Tibial nerve (tissue), 4 donors: ENCODE measurements around the gene VEZF1. TPM values are rescaled to one million over a fixed set of nuclear protein-coding genes. Genes with fewer than 3 reads are reported as not detected.
A peak's percentile ranks its signal among the peaks of the same experiment; 100 is the strongest.

Source experiments
- DNase-seq, 2 donors: peaks; one replicate each; pipeline ENCODE4 v3.0.0-alpha.2; 2019; ENCODE audit warnings: low spot score in 2 of 2
- H3K27ac ChIP-seq, 4 donors: fragments of 200-600 bp; sonication (generic) in 3 of 4; one replicate each; pipeline ENCODE4 v1.5.1; 2017 to 2019; ENCODE audit warnings: mild to moderate bottlenecking in 1 of 4
- H3K27me3 ChIP-seq, 2 donors: fragments of 200-600 bp; sonication (generic) in 1 of 2; one replicate each; pipeline versions ENCODE4 v1.5.1 to v1.6.0; 2017 to 2019
- H3K36me3 ChIP-seq, 3 donors: fragments of 200-600 bp; sonication (generic); one replicate each; pipeline ENCODE4 v1.5.1; 2018 to 2019
- H3K4me1 ChIP-seq, 4 donors: fragments of 200-600 bp; sonication (generic) in 3 of 4; one replicate each; pipeline ENCODE4 v1.5.1; 2017 to 2019
- H3K4me3 ChIP-seq, 4 donors: fragments of 200-600 bp; sonication (generic) in 3 of 4; one replicate each; pipeline ENCODE4 v1.5.1; 2017 to 2019; ENCODE audit warnings: mild to moderate bottlenecking in 1 of 4, moderate library complexity in 1 of 4
- H3K9me3 ChIP-seq, 4 donors: fragments of 200-600 bp; sonication (generic) in 3 of 4; one replicate each; pipeline ENCODE4 v1.5.1; 2017 to 2019
- EP300 ChIP-seq, 2 donors: sonication (generic); formaldehyde crosslinking; IDR thresholded peaks; one replicate each; pipeline ENCODE4 v1.6.1; 2017; ENCODE audit warnings: antibody characterized with exemption in 2 of 2, mild to moderate bottlenecking in 1 of 2
- POLR2A ChIP-seq, 2 donors: fragments of 450-650 bp; IDR thresholded peaks; one replicate each; pipeline ENCODE4 v1.6.1; 2017; ENCODE audit warnings: antibody characterized with exemption in 2 of 2, mild to moderate bottlenecking in 2 of 2, moderate library complexity in 2 of 2
- WGBS, 2 donors: methylation state at CpG; one replicate each; pipeline ENCODE4 v1.1.5; 2018; 5-methylcytosine and 5-hydroxymethylcytosine counted together
- total RNA-seq, 4 donors: library from RNA; depleted of rRNA; stranded (reverse); fragments of >200 nt; gene quantifications; one replicate each; pipeline ENCODE4 v1.1.0, GENCODE V29; 2016
- TF ChIP-seq, protein P1 (sequence below), 5 experiments: fragments of 200-600 bp in 3 of 5; fragments of 450-650 bp in 2 of 5; sonication (generic) in 3 of 5; IDR thresholded peaks; one replicate each; pipeline ENCODE4 v1.5.1; 2016 to 2019; ENCODE audit warnings: antibody characterized with exemption in 5 of 5, mild to moderate bottlenecking in 3 of 5, moderate library complexity in 2 of 5

Gene VEZF1
- total RNA-seq, 4 donors from 2014 or later = 42.3 to 66.0 (median 48.3) TPM

DNA sequence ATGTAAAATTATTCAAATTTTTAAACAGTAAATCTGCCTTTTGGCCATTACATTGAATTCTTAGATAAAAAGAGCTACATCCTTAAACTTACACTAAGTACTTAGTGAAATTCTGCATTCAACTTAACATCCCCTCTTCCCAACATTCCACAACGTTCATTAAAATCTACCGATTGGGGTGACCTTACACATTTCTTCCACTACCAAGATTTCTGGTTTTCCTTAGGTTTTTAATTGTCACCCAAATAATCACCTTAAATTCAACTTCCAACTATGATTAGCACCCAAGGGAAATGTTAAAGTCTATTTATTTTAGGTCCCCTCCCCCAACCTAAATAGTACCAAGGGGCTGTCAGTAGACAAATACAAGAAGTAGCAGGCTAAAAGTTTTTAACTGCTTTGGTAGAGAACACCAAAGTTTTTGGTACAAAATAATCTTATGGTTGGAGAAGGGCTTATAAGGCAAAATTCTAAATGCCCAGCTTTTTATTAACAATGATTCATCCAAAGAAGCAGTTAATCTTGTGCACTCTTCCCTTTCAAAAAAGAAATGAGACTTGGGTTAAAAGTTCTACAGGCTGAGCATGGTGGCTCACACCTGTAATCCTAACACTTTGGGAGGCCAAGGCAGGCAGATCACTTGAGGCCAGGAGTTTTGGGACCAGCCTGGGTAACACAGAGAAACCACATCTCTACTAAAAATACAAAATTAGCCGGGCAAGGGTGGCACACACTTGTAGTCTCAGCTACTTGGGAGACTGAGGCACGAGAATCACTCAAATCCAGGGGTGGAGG is 14.3 kb upstream of the VEZF1 start:
- peaks cover 0 to 57% (median 15%) of the 10 kb centered on the region in 3 donors for H3K36me3 ChIP-seq
- H3K4me3 ChIP-seq = no peak overlapping the region
- no peak for TF ChIP-seq EP300 (IDR thresholded peaks at IDR 0.05)
- TF ChIP-seq, protein P1, sequence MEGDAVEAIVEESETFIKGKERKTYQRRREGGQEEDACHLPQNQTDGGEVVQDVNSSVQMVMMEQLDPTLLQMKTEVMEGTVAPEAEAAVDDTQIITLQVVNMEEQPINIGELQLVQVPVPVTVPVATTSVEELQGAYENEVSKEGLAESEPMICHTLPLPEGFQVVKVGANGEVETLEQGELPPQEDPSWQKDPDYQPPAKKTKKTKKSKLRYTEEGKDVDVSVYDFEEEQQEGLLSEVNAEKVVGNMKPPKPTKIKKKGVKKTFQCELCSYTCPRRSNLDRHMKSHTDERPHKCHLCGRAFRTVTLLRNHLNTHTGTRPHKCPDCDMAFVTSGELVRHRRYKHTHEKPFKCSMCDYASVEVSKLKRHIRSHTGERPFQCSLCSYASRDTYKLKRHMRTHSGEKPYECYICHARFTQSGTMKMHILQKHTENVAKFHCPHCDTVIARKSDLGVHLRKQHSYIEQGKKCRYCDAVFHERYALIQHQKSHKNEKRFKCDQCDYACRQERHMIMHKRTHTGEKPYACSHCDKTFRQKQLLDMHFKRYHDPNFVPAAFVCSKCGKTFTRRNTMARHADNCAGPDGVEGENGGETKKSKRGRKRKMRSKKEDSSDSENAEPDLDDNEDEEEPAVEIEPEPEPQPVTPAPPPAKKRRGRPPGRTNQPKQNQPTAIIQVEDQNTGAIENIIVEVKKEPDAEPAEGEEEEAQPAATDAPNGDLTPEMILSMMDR (IDR thresholded peaks at IDR 0.05) = no peak
- no peak for TF ChIP-seq POLR2A (IDR thresholded peaks at IDR 0.05)
- no peak overlapping the region for H3K27ac ChIP-seq
- no peak for DNase-seq
- WGBS, 2 donors = 63 to 66% methylated on average over 4 of the region's 4 CpGs
- H3K4me1 ChIP-seq = peaks cover 0 to 45% (median 20%) of the 10 kb centered on the region in 4 donors
- H3K9me3 ChIP-seq = no peaks in the 10 kb centered on the region
- no peaks in the 10 kb centered on the region for H3K27me3 ChIP-seq

DNA sequence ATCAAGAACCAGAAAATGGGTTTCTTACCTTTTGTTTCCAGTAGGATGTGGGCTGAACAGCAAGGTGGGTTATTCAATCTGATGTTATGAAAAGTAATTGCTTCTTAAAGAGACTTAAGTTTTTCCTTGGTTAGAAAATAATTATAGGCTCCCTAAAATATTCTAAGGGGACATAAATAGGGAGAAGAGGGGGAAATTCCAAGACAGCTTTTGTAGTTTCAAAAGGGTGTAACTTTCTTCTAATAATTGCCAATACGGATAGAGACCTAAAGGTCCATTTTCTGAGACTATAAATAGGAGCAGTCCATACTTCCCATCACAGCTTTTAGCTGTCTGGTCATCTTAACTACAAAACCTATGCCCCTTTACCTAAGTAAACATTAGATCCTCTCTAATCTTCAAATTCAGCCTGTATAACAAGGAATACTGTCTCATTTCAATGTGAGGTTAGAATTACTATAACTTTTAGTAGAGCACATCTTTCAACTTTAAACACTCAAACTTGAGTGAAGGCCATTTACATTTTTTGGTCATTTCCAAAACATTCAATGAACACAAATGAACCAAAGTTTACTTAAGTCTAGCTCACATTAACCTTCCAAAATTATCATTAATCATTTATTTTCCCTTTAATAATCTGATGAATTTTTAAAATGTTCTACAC is 13.5 kb upstream of the VEZF1 start:
- 31 to 40% methylated on average over 1 of the region's 1 CpG for WGBS, 2 donors
- TF ChIP-seq, protein P1 (IDR thresholded peaks at IDR 0.05) = no peak
- TF ChIP-seq EP300 (IDR thresholded peaks at IDR 0.05) (no peak), POLR2A (IDR thresholded peaks at IDR 0.05) (no peak)
- peaks cover 0 to 45% (median 20%) of the 10 kb centered on the region in 4 donors for H3K4me1 ChIP-seq
- no peak overlapping the region for H3K4me3 ChIP-seq
- no peak for DNase-seq
- no peaks in the 10 kb centered on the region for H3K27me3 ChIP-seq
- no peaks in the 10 kb centered on the region for H3K9me3 ChIP-seq
- peaks cover 0 to 64% (median 15%) of the 10 kb centered on the region in 3 donors for H3K36me3 ChIP-seq
- no peak overlapping the region for H3K27ac ChIP-seq

DNA sequence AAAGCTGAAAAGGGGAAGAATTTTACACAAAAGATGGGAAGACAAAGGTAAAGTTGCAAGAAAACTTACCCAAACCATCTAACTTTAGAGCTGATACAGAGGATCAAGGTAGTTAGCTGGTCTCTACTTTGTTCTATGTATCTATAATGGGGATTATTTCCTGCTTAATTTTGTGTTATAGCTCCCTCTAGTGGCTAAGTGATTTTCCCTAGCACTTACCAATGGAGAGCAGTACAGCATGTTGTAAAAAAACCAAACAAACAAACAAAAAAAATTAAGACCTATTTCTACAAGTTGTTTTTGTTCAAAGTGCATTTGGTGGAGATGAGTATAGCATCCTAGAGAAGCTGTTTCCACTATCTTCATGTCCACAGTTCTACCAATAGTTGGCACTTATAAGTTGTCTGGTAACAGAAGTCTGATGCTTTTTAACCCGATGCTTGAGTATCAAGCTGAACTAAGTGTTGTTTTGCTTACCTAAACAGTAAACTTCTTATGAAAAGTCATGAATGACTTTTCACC is 11.5 kb upstream of the VEZF1 start:
- DNase-seq = peak in 1 of 2 donors; percentile 27
- WGBS, 2 donors = 60 to 68% methylated on average over 1 of the region's 1 CpG
- TF ChIP-seq, protein P1 (IDR thresholded peaks at IDR 0.05) = peak; percentile 60 to 84 (median 72)
- peak in 1 of 2 donors; percentile 25 for TF ChIP-seq EP300 (IDR thresholded peaks at IDR 0.05)
- no peak for TF ChIP-seq POLR2A (IDR thresholded peaks at IDR 0.05)
- H3K27me3 ChIP-seq = no peaks in the 10 kb centered on the region
- H3K36me3 ChIP-seq = peaks cover 0 to 55% (median 15%) of the 10 kb centered on the region in 3 donors
- H3K4me1 ChIP-seq = peaks cover 0 to 43% (median 10%) of the 10 kb centered on the region in 4 donors
- no peak overlapping the region for H3K27ac ChIP-seq
- no peak overlapping the region for H3K4me3 ChIP-seq
- no peaks in the 10 kb centered on the region for H3K9me3 ChIP-seq

DNA sequence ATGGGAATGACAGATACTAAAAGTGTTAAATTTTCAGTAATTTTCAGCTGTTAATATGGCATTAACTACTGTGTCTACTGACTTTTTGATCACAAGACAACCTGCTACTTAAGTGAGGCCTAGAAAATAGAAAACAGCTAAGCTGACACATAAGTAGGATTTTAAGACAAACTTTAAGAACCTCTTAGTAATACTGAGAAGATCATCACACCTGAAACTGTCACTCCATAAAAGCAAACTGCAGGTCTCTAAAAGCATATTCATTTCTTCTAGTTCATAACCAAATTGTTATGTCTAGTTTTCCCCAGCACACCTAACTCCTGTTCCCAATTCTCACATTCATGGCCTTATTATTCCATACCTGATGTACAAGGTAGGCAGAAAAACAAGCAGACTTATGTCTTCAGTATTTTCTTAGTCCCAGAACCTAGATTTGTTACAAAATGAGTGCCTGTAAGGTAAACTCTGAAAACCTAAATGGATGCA is 11.0 kb upstream of the VEZF1 start:
- peaks cover 0 to 50% (median 15%) of the 10 kb centered on the region in 3 donors for H3K36me3 ChIP-seq
- no peak for DNase-seq
- no peaks in the 10 kb centered on the region for H3K9me3 ChIP-seq
- peaks cover 0 to 43% (median 9%) of the 10 kb centered on the region in 4 donors for H3K4me1 ChIP-seq
- no peaks in the 10 kb centered on the region for H3K27me3 ChIP-seq
- H3K27ac ChIP-seq = no peak overlapping the region
- no peak overlapping the region for H3K4me3 ChIP-seq
- TF ChIP-seq, protein P1 (IDR thresholded peaks at IDR 0.05) = no peak
- no peak for TF ChIP-seq POLR2A (IDR thresholded peaks at IDR 0.05)
- no peak for TF ChIP-seq EP300 (IDR thresholded peaks at IDR 0.05)
